ENCODE results near the gene MX1.
A peak's percentile ranks its signal among the peaks of the same experiment; 100 is the strongest.

Gene MX1

GRCh38 chr21:41425954-41426675, at the start of gene MX1:
MX1 (plus strand) TSS chr21:41426239; CDS start chr21:41432071, 5,832 bp downstream.
- peak; percentile 77 to 95 for DNase-seq

GRCh38 chr21:41377715-41378114, 48.3 kb upstream of the MX1 start:
- no peak for DNase-seq

- no peak for DNase-seq
These were observed 47.2 kb upstream of the MX1 start for GRCh38 chr21:41378849-41379248.

- no peak for DNase-seq
These were observed 46.1 kb upstream of the MX1 start for GRCh38 chr21:41379901-41380300.

GRCh38 chr21:41381731-41382130, 44.3 kb upstream of the MX1 start:
- no peak for DNase-seq

GRCh38 chr21:41387042-41387819, 38.8 kb upstream of the MX1 start:
- DNase-seq = no peak

GRCh38 chr21:41387824-41388223, 38.2 kb upstream of the MX1 start:
- DNase-seq = no peak

- DNase-seq = no peak
These were observed 37.8 kb upstream of the MX1 start for GRCh38 chr21:41388259-41388658.

- no peak for DNase-seq
These were observed 35.9 kb upstream of the MX1 start for GRCh38 chr21:41390043-41390639.

GRCh38 chr21:41393876-41394465, 32.1 kb upstream of the MX1 start:
- no peak for DNase-seq

GRCh38 chr21:41396558-41397075, 29.4 kb upstream of the MX1 start:
- no peak for DNase-seq

GRCh38 chr21:41397471-41397891, 28.6 kb upstream of the MX1 start:
- DNase-seq = no peak

- no peak for DNase-seq
These were observed 27.8 kb upstream of the MX1 start for GRCh38 chr21:41398251-41398650.

GRCh38 chr21:41398831-41399230, 27.2 kb upstream of the MX1 start:
- no peak for DNase-seq

GRCh38 chr21:41399246-41399800, 26.7 kb upstream of the MX1 start:
- DNase-seq = no peak

GRCh38 chr21:41402231-41402630, 23.8 kb upstream of the MX1 start:
- no peak for DNase-seq

- no peak for DNase-seq
These were observed 23.2 kb upstream of the MX1 start for GRCh38 chr21:41402796-41403195.

- DNase-seq = no peak
These were observed 22.7 kb upstream of the MX1 start for GRCh38 chr21:41403331-41403730.

GRCh38 chr21:41403966-41404365, 22.1 kb upstream of the MX1 start:
- DNase-seq = no peak

- DNase-seq = no peak
These were observed 20.7 kb upstream of the MX1 start for GRCh38 chr21:41405321-41405720.

- no peak for DNase-seq
These were observed 19.7 kb upstream of the MX1 start for GRCh38 chr21:41406340-41406739.

GRCh38 chr21:41407541-41408460, 18.2 kb upstream of the MX1 start:
- DNase-seq = no peak

All from stimulated activated CD4-positive, alpha-beta T cell treated with anti-CD3 and anti-CD28 coated beads, Interleukin-4, amount 100 ng/mL, for 4 hours (primary cell).